GM18498 (cell line): ENCODE measurements around the gene IRS2.
A peak's percentile ranks its signal among the peaks of the same experiment; 100 is the strongest.

Source experiments
- ATAC-seq: cut with Tn5 transposase; IDR thresholded peaks from one replicate; pipeline ENCODE4 v1.9.1; 2021; ENCODE audit warnings: mild to moderate bottlenecking, moderate library complexity; ENCODE audit not compliant: unreplicated experiment

Gene IRS2

DNA sequence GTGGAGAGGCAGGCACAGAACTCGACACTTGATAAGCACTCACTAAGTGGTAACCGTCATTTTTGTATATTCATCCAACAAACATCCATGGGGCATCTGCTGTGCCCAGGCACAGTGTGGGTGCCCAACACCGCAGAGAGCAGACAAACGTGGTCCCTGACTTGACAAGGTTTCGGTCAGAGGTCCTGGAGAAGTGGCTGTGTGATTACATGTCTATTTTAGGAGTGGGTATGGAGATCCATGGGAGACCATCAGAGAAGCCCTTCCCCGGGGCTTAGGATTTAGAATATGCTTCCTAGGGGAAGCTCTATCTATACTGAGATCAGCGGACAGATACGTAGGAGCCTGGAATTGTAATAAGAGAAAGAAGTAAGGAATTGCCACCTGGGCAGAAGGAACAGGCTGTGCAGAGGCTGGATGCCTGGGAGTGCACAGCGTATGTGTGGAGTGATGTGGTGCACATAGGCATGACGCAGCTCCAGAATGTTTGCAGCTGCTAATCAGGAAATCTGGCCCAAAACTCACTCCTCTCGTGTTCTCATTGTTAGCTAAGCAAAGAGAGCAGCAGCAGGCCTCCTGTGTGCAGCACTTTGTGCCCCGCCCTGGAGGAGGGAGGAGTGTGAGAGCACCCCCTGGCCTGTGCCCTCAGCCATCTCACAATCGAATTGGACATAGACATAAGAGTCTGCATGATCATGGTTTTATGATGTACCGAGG lies 23.0 kb upstream of the IRS2 start:
- ATAC-seq, result no peak

GRCh38 chr13:109807345-109807744 lies 21.0 kb upstream of the IRS2 start:
- no peak for ATAC-seq

DNA sequence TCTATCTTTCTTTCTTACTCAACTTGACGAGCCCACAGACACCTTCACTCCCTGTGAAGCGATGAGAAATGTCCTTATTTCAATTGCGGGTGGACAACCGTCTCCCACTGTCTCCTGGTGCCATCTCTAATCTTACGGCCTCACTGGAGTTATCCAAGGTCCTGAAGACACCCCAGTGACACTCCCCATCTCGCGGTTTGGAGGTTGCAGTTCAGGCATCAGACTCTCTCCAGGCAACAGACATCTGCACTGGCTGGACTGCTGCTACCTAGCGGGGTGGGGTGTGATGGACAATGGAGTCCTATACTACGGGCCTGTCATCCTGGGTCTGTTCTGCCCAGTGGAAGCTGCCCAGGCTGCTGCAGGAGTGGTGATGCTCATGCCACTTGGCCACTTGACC lies 18.3 kb upstream of the IRS2 start:
- no peak for ATAC-seq

GRCh38 chr13:109803825-109804224 lies 17.4 kb upstream of the IRS2 start:
- ATAC-seq, result no peak

- no peak for ATAC-seq
Observed at GRCh38 chr13:109802936-109803335, 16.6 kb upstream of the IRS2 start.

DNA sequence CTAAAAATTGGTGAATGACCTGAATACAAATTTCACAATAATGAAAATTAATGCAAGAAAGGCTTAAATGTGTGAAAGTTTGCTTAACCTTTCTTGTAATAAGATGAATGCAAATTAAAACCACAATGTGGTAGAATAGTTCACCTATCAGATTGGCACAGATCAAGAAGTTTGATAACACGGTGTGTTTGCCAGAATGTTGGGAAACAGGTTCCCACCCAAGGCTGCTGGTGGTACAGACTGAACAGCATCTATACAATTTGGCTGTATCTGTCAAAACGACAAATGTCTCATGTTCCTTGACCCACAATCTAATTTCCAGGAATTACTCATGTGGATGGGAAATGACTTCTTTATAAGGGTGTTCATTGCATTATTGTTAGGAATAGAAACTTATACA lies 8.6 kb upstream of the IRS2 start:
- no peak for ATAC-seq

- ATAC-seq, result no peak
Observed at GRCh38 chr13:109794095-109794494, 7.7 kb upstream of the IRS2 start.

DNA sequence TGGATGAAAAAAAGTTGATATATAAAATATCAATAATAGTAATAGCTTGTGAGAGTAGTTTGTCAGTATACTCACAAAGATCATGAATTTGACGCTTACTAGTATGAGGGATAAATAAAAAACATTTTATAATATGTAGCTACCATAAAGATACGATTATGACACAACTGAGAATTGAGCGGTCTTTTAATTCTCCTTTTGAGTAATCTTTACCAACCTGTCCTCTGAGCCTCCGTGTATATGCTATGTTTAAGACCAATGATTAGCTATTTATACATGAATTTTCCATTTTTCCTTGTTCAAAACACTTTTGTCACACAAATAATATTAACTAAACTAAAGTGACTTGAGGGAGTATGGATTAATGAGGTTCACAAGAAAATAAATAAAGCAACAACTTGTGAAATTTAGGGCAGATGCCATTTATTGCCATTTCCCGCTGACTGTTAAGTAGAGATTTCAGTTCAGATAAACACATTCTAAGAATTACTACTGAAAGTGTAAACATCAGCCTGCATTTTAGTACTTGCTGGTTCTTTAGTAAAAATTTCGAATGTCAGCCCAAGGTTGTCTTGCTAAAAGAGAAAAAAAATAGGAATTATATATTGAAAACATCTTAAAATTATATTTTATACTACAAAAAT lies 6.2 kb upstream of the IRS2 start:
- no peak for ATAC-seq

DNA sequence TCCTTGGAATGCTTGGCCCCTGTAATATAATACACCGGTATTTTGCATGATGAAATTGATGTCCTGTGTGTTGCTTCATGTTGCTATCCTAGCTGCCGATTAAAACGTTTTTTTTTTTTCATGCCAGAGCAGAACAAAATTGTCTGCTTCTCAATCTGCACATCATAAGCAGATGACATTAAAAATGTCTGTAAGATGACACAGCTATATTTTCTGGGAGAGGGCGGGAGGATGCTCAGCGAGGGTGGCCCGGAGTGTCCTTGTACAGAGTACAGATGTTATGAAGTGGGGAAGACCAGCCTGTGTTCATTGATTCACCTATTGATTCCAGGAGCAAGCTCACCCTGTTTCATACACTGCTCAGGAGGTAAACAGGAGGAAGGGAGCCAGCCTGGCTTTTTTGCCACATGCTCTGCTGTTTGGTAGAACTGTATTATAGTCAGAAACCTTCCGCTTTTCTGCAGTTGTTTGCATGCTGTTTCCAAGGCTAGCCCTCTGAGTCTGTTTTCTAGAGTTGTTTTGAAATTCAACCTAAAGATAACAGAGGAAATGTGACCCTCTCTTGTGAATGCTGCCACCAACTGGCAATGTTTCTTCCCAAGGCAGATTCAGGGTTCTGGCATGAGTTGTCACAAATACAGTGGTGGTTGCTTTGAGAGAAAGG lies 4.7 kb upstream of the IRS2 start:
- ATAC-seq, result no peak

DNA sequence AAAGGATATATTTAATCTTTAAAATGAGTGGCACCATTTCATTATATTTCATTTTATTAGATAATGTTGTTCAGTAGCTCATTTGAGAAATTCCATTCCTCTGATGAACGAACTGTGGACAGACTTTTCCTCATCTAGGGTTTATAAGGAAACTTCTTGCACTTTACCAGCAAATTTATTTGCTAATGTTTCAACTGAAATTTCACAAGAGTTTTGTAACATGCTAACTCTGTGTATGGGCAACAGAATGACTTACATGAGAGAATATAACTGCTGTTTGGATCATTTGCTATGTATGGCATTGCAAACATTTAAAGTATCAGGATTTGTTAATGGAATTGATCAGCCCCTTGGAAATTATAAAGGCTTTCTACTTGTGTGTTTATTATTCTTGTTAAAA lies 3.7 kb upstream of the IRS2 start:
- ATAC-seq, result no peak

DNA sequence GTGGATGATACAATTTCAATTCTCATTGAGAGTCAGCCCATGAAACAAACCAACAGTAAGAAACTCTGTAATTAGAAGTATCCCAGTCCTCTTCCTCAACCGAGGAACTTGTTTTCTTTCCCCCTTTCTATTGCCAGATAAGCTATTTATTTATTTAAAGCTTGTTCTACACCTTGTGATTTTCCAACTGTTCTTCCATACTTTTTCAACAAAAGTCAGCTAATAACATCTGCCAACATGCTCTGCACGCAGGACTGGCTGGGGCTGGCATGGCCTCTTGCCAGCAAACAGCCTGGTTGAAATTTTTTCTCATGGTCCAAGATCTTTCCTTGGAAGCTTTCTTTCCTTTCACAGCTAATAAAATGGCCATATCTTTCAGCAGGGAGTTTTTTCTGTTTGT lies 2.9 kb upstream of the IRS2 start:
- ATAC-seq, result no peak

- no peak for ATAC-seq
Observed at GRCh38 chr13:109788372-109789111, 2.2 kb upstream of the IRS2 start.

- ATAC-seq, result peak; percentile 16
Observed at GRCh38 chr13:109787135-109787954, 962 bp upstream of the IRS2 start.

DNA sequence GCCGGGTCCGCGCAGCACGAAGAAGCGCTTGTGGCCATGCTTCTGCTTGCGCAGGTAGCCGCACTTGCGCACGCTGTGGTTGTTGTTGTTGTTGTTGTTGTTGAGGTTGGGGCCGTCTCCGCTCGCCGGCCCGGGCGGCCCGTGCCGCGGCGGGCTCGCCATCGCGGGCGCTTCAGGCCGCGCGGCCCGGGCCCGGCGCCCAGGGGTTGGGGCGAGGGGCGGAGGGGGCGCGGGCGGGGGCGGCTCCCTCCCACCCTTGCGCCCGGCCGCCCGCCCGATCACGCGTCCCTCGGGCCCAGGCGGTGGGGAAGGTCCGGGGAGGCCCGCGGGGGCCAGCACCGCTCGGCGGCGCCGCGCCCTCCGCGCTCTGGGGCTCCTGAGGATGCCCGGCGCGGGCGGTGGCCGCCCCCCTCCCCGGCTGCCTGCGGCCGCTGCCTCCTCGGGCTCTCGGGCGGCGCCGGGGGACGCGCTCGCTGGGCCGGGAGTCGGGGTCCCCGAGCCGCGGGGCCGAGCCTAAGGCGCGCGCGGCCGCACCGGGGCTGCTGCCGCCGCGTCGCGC lies 412 bp downstream of the IRS2 start:
- ATAC-seq, result peak; percentile 19

DNA sequence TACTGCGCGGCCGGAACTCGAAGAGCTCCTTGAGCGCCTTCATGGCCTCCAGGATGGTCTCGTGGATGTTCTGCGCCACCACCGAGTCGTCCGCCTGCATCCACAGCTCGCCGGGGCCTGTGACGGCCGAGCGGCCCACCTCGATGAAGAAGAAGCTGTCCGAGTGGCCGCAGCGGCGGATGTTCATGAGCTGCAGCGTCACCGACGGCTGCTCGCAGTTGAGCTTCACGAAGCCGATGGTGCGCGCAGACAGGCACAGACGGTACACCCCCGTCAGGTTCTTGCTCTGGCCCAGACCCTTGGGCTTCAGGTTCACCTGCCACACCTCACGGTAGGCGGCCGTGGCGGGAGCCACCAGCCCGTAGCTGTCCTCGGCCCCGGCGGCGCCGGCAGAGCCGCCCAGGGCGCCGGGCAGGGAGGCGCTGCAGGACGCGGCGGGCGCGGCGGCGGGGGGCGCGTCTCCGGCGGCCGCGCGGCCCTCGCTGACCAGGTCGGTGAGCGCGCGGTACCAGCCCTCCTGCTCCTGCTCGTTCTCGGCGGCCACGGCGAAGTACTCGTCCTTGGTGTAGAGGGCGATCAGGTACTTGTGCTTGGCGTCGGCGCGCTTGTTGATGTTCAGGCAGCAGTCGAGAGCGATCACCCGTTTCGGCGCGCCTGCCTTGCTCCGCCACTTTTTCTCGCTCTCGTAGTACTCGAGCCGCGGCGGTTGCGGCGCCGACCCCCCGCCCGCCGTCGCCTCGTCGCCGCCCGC lies 1.1 kb downstream of the IRS2 start:
- ATAC-seq, result no peak

- no peak for ATAC-seq
Observed at GRCh38 chr13:109784590-109785140, 1.7 kb downstream of the IRS2 start.

- ATAC-seq, result no peak
Observed at GRCh38 chr13:109783815-109784589, 2.4 kb downstream of the IRS2 start.

DNA sequence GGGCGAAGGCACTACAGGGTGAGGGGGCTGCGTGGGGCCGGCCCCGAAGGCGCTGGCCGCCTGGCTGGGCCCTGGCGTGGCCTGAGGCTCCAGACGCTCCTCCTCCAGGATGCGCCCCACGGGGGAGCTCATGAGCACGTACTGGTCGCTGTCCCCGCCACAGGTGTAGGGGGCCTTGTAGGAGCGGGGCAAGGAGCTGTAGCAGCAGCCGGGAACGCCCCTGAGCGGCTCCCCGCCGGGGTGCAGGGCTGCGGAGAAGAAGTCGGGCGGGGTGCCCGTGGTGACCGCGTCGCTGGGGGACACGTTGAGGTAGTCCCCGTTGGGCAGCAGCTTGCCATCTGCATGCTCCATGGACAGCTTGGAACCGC lies 3.0 kb downstream of the IRS2 start:
- ATAC-seq, result no peak
